G401.6 (cell line): ENCODE measurements around the gene FURIN.
"Not testable (repeated sequence)": the region's sequence is repeated elsewhere in the genome, so short reads cannot be mapped to it uniquely, and the experiment has no call there.

Experiments used
- FAIRE-seq: peaks from 2 replicates; lab custom pipeline; 2012; peaks lifted over from hg19 to GRCh38; lab: Jason Lieb, UNC

Gene FURIN

DNA sequence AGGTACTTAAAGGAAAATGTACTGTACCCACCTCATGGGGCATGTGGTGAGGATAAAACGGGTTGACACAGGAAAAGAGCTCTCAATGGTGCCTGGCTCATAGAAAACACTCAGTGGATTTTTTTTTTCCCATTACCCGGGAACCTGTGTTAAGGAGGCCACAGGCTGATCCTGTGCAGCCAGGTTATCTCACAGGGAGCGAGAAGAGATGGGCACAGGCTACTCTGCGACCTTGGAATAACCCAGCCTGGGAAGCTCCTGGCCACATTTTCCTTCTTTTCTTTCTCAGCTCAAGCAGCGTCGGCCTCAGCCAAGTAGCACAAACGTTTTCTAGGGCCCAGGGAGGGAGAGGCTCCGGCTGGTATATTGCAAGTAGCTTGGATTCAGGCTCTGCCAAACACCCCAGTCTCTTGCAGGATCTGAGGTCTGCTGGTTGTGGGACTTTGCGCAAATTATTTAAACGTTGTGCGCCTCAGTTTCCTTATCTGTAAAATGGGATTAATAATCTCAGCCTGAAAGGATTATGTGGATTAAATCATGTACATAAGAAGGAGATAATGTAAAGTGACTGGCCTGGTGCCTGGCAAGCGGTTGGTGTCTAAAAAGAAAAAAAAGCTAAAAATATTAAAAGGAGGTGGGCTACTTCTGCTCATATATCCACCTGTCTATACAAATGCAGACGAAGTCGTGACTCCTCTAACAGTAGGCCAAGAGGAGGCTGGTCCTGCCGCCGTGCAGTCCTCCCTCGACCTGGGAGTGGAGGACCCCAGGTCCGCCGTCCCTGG is 2.2 kb downstream of the FURIN start:
- FAIRE-seq: no peak

DNA sequence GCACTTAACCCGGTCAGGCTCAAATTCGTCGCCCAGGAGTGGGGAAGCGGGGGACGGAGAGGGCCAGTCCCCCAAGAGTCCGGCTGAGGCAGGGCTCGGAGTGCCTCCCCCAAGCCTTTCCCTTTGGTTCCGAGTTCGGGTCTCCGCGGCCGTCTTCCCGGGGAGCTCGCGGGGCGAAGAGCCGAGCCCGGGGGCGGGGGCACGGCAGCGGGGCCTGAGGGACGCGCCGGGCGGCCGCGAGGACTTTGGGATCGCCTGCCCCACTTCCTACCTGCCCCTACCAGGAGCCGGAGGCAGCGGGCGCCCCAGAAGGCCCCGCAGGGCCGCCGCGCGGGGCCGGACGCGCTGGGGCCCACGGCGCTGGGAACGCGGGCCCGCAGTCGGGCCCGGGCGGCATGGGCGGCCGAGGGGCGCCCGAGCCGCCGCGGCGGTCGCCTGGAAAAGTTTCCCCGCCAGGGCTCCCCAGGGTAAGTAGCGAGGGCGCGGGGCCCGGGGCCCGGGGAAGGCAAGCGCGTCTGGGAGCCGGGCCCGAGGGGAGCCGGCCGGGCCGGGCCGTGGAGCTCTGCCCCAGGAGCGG is 2.8 kb downstream of the FURIN start:
- no peak for FAIRE-seq

DNA sequence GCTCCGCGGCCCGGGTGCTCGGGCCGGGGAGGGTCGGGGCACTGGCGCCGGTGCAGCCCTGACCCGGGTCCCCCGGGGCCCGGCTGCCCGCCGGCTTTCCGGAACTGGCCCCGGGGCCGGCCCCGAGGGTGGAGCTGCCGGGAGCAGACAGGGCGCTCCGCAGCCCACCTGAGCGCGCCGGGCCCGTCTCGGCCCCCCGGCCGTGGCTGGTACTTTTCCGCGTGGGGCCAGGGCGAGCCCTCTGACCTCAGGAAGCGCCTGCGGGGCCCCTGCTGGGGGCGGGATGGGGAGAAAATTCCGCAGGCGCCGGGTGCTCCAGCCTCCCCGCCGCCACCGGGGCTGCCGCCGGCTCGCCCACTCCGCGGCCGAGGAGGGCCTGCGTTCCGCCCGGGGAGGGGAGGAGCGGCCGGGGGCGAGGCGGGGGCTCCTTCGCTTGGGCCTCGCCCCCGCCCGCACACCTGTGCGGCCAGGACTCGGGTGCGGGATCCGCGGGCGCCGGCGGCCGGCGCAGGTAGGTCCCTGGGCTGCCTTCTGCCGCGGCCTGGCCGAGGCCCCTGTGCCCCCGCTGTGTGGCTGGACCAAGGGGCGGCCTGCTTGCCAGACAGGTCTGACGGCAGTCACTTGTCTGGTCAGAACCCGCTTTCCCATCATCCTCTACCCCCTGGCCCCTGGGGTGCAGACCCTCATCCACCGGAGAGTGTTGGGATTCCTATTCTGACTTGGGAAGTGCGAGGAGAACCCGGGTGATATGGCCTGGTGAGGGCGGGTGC is 3.5 kb downstream of the FURIN start:
- no peak for FAIRE-seq

DNA sequence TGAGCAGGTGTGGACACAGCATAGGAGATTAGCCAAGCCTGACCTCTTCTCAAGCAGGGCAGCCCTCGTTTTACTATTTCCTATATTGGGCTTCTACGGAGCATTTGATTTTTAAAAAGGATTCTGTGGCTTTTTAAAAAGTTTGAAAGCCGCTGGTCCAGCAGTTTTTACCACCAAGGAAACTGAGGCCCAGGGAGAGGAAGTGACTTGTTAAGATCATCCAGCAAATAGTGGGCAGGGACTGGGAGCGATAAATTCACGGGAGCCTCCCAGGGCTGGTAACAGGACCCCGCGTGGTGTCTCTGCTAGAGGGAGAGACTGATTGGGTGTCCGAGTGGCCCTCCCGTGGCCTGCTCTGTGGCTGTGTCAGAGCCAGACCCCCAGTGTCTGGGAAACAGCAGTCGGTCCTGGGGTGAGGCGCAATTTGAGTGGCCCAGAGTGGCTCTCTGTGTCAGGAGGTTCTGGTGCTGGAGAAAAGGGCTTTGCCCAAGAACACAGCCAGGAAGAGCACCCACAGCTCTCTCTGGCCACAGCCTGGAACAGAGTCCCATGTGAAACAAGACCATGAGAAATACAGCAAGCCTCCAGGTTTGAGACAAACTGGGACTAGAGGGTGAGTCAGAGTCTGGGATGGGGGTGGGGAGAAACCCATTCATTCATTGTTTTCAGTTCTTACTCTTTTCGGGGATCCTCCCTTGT is 4.2 kb downstream of the FURIN start:
- FAIRE-seq: no peak

DNA sequence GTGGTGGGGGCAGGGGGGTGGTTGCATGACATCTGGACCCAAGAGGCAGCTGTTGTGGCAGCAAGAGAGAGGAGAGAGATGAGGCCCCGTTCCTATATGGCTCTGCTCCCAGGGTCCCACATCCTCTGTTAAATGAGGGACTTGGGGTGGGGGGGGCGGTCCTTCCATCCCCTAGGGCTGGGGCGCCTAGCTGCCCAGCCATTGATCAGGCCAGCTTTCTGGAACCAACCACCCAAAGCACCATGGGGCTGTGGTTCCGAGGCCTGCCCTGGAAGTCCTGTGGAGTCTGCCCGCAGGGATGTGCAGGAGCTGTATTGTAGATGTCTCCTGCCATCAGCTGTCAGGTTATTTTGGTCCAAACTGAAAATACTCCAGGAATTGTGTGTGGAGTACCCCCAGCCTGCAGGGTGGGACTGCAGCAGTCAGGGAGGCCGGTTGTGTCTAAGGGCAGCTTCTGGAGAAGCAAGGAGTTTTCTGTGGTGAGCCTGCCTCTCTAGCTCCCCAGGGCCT is 5.2 kb downstream of the FURIN start:
- FAIRE-seq: no peak

DNA sequence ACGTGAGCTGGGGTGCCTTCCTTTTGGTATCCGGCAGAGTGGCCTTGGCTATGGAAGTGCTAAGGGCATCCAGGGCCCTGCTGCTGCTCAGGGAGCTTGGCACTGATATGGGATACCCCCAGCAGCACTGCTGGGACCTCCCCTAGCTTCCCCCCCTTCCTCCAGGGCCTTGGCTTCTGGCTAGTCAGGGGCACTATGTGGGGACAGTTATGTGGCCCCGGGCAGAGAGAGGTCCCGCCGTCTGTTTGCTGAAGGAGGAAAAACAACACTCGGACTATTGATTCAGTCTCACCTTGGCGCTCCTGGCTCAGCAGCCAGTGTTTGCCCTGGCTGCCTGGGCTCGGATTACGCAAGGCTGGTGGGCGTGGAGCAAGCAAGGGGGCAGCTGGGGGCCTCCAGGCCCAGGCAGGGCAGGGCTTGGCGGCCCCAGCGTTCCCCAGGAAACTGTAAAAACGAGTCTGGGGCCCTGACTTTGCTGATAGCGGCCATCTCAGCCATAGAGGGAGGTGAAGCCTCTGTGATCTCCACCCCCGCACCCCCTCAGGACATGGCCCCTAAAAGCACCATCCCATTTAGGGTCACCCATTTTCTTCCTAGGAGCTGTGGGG is 5.7 kb downstream of the FURIN start:
- no peak for FAIRE-seq

DNA sequence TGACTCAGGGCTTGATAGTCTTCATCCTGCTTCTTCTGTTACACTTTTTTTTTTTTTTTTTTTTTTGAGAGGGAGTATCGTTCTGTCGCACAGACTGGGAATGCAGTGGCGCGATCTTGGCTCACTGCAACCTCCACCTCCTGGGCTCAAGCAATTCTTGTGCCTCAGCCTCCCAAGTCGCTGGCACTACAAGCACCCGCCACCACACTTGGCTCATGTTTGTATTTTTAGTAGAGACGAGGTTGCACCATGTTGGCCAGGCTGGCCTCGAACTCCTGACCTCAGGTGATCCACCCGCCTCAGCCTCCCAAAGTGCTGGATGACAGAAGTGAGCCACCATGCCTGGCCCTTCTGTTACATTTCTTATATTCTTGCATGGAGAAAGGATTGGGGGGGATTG is 6.6 kb downstream of the FURIN start:
- not testable (repeated sequence) for FAIRE-seq

DNA sequence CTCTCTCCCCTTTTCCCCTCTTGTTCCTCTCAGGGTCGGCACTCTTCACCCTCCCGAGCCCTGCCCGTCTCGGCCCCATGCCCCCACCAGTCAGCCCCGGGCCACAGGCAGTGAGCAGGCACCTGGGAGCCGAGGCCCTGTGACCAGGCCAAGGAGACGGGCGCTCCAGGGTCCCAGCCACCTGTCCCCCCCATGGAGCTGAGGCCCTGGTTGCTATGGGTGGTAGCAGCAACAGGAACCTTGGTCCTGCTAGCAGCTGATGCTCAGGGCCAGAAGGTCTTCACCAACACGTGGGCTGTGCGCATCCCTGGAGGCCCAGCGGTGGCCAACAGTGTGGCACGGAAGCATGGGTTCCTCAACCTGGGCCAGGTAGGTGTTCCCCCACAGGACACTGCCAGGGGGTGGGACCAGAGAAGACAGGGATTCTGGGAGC is 7.2 kb downstream of the FURIN start:
- no peak for FAIRE-seq

DNA sequence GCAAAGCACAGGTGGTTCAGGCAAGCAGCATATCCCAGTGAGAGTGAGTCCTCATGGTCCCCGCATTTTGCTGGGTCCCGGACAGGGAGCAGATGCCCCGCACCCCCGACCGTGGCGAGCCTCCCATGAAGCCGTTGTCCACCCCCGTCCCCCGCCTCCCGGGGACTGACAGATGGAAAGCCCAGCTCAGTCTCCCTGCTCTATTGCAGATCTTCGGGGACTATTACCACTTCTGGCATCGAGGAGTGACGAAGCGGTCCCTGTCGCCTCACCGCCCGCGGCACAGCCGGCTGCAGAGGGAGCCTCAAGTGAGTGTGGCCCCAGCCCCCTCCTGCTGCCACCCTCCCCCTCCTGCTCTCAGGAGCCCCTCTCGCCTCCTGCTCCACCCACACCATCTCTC is 7.7 kb downstream of the FURIN start:
- no peak for FAIRE-seq

DNA sequence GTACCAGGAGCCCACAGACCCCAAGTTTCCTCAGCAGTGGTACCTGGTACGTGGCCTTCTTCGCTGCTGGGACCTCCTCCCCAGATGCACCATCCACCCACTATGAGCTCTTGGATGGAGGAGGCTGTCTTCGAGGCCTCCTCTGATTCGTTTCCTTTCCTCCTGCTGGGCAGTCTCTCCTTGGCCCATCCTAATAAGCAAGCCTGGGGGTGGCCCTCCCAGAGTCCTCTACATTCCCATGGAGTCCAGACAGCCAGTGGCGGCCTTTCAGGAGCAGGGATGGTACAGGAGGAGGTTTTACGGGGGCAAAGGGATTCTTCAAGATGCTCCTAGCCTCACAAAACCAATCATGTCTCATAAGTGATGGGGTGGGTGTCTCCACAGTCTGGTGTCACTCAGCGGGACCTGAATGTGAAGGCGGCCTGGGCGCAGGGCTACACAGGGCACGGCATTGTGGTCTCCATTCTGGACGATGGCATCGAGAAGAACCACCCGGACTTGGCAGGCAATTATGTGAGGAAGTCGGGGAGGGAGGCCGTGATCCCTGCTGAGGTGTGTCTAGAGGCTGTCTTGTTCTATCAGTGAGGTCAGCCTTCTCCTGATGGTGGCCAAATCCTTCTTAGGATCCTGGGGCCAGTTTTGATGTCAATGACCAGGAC is 8.3 kb downstream of the FURIN start:
- FAIRE-seq: no peak

DNA sequence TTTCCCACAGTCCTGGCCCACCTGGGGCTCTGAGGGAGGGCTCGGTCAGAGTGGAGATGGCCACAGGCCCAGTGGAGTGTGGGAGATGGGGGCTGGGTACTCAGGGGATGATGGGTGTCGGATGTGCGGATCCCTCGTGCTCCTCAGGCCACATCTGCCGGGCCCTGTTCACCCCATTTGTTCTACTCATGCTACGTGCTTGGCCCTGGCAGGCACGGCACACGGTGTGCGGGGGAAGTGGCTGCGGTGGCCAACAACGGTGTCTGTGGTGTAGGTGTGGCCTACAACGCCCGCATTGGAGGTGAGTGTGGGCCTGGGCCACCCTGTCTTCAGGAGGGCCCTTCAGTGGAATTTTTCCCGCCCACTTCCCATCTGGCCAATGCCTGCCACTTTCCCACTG is 8.9 kb downstream of the FURIN start:
- FAIRE-seq: no peak

DNA sequence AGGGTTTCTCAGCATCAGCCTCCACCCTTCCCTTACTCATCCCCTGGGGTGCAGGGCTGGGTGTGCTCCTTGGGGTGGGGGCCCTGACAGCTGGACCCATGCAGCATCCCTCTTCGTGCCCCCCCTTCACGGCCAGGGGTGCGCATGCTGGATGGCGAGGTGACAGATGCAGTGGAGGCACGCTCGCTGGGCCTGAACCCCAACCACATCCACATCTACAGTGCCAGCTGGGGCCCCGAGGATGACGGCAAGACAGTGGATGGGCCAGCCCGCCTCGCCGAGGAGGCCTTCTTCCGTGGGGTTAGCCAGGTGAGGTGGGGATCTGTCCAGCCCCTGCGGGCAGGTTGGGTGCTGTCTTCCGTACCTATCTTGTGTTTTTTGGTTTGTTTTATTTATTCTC is 9.6 kb downstream of the FURIN start:
- no peak for FAIRE-seq

DNA sequence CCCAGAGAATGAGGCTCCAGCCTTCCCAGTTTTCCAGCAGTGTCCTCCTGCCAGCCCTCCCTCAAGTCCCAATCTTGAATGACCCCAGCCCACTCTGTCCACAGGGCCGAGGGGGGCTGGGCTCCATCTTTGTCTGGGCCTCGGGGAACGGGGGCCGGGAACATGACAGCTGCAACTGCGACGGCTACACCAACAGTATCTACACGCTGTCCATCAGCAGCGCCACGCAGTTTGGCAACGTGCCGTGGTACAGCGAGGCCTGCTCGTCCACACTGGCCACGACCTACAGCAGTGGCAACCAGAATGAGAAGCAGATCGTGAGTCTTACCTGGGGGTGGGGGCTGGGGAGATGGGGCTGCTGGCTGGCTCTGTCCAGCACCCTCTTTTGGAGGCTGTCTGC is 10.3 kb downstream of the FURIN start:
- FAIRE-seq: no peak

DNA sequence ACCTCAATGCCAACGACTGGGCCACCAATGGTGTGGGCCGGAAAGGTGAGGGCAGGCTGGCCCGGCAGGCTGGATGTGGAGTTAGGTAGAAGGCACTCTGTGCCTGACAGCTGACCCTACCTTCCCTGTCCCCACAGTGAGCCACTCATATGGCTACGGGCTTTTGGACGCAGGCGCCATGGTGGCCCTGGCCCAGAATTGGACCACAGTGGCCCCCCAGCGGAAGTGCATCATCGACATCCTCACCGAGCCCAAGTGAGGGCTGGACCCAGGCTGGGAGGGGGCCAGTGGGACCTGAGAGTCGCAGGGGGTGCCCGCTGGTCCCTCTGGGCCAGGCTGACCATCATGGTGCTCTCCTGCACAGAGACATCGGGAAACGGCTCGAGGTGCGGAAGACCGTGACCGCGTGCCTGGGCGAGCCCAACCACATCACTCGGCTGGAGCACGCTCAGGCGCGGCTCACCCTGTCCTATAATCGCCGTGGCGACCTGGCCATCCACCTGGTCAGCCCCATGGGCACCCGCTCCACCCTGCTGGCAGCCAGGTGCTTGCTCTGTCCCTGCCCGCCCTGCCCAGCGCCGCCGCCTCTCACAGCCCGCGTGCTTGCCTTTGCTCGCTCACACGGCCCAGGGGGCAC is 11.5 kb downstream of the FURIN start:
- FAIRE-seq: no peak

DNA sequence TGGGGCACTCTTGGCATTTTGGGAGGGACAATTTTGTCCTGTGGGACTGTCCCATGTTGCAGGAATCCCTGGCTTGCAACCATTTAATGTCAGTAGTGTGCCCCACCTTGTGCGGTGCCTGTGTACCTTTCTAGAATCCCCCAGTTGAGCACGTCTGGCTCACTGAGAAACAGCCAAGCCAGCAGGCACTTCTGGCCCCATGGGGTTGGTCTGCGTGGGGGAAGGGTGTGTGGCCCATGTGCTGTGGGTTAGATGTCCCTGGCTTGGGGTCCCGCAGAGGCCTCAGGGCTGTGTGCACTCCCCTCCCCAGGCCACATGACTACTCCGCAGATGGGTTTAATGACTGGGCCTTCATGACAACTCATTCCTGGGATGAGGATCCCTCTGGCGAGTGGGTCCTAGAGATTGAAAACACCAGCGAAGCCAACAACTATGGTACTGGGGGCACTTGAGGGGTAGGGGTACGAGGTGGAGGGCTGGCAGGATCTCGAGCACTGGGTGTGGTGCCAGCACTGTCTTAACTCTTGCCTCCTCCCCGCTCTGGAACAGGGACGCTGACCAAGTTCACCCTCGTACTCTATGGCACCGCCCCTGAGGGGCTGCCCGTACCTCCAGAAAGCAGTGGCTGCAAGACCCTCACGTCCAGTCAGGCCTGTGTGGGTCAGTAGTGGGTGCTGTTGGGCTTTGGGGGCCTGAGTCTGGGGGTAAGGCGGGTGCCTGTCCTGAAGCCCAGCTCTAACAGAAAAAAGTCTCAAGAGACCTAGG is 12.2 kb downstream of the FURIN start:
- FAIRE-seq: no peak

DNA sequence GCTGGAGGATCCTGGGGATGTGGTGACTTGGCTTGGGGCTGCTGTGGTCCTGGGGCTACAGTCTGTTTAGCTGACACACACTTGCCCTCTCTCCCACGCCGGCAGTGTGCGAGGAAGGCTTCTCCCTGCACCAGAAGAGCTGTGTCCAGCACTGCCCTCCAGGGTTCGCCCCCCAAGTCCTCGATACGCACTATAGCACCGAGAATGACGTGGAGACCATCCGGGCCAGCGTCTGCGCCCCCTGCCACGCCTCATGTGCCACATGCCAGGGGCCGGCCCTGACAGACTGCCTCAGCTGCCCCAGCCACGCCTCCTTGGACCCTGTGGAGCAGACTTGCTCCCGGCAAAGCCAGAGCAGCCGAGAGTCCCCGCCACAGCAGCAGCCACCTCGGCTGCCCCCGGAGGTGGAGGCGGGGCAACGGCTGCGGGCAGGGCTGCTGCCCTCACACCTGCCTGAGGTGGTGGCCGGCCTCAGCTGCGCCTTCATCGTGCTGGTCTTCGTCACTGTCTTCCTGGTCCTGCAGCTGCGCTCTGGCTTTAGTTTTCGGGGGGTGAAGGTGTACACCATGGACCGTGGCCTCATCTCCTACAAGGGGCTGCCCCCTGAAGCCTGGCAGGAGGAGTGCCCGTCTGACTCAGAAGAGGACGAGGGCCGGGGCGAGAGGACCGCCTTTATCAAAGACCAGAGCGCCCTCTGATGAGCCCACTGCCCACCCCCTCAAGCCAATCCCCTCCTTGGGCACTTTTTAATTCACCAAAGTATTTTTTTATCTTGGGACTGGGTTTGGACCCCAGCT is 13.0 kb downstream of the FURIN start:
- FAIRE-seq: no peak

DNA sequence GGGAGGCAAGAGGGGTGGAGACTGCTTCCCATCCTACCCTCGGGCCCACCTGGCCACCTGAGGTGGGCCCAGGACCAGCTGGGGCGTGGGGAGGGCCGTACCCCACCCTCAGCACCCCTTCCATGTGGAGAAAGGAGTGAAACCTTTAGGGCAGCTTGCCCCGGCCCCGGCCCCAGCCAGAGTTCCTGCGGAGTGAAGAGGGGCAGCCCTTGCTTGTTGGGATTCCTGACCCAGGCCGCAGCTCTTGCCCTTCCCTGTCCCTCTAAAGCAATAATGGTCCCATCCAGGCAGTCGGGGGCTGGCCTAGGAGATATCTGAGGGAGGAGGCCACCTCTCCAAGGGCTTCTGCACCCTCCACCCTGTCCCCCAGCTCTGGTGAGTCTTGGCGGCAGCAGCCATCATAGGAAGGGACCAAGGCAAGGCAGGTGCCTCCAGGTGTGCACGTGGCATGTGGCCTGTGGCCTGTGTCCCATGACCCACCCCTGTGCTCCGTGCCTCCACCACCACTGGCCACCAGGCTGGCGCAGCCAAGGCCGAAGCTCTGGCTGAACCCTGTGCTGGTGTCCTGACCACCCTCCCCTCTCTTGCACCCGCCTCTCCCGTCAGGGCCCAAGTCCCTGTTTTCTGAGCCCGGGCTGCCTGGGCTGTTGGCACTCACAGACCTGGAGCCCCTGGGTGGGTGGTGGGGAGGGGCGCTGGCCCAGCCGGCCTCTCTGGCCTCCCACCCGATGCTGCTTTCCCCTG is 13.8 kb downstream of the FURIN start:
- FAIRE-seq: no peak

DNA sequence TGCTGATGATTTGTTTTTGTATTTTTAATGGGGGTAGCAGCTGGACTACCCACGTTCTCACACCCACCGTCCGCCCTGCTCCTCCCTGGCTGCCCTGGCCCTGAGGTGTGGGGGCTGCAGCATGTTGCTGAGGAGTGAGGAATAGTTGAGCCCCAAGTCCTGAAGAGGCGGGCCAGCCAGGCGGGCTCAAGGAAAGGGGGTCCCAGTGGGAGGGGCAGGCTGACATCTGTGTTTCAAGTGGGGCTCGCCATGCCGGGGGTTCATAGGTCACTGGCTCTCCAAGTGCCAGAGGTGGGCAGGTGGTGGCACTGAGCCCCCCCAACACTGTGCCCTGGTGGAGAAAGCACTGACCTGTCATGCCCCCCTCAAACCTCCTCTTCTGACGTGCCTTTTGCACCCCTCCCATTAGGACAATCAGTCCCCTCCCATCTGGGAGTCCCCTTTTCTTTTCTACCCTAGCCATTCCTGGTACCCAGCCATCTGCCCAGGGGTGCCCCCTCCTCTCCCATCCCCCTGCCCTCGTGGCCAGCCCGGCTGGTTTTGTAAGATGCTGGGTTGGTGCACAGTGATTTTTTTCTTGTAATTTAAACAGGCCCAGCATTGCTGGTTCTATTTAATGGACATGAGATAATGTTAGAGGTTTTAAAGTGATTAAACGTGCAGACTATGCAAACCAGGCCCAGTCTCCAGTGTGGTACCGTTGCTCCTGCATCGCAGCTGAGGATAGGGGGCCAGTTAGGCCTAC is 14.6 kb downstream of the FURIN start:
- no peak for FAIRE-seq
